ENCODE data around the gene GOSR1.

GRCh38 chr17:30530346-30531025 is 53.3 kb downstream of the GOSR1 start:
- TF ChIP-seq EZH2 (IDR thresholded peaks at IDR 0.05) (no peak), CTCF (IDR thresholded peaks at IDR 0.05) (no peak), EZH2phosphoT487 (IDR thresholded peaks at IDR 0.05) (no peak)
